PC-3 (cell line): ENCODE data around the gene EMILIN1.

ENCODE experiments used
- EZH2 ChIP-seq: fragments of 300-600 bp; sonication (generic); IDR thresholded peaks from one replicate; pipeline ENCODE4 v1.6.1; 2017; ENCODE audit warnings: antibody characterized with exemption, mild to moderate bottlenecking, low read length; ENCODE audit not compliant: unreplicated experiment
- TF ChIP-seq, protein P1 (sequence below): fragments of 300-600 bp; sonication (generic); conservative IDR thresholded peaks from 2 replicates; pipeline ENCODE4 v1.5.1; 2017; ENCODE audit warnings: antibody characterized with exemption, low read depth, mild to moderate bottlenecking, low read length

DNA sequence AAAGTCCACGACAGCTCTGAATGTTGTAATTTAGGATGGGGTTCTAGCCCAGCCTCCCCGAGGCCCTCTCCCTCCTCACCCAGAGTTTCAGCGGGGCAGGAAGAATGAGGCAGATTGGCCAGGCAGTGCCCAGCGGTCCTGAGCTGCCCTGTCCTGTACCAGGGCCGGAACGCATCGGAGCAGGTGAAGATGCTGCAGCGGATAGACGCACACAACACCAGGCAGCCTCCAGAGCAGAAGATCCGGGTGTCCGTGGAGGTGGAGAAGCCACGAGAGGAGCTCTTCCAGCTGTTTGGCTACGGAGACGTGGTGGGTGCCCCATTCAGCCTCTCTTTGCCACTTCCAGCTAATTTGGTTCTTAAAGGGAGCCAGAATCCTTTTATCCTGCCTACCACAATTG is 18.9 kb downstream of the EMILIN1 start:
- TF ChIP-seq, protein P1, sequence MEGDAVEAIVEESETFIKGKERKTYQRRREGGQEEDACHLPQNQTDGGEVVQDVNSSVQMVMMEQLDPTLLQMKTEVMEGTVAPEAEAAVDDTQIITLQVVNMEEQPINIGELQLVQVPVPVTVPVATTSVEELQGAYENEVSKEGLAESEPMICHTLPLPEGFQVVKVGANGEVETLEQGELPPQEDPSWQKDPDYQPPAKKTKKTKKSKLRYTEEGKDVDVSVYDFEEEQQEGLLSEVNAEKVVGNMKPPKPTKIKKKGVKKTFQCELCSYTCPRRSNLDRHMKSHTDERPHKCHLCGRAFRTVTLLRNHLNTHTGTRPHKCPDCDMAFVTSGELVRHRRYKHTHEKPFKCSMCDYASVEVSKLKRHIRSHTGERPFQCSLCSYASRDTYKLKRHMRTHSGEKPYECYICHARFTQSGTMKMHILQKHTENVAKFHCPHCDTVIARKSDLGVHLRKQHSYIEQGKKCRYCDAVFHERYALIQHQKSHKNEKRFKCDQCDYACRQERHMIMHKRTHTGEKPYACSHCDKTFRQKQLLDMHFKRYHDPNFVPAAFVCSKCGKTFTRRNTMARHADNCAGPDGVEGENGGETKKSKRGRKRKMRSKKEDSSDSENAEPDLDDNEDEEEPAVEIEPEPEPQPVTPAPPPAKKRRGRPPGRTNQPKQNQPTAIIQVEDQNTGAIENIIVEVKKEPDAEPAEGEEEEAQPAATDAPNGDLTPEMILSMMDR = no peak
- no peak for TF ChIP-seq EZH2
